Measurements from ENCODE around the gene MEPCE. TPM values are rescaled to one million over a fixed set of nuclear protein-coding genes. Genes with fewer than 3 reads are reported as not detected.

Gene MEPCE
- total RNA-seq, 1 donor from 2014 or later, result 38.5 TPM

DNA sequence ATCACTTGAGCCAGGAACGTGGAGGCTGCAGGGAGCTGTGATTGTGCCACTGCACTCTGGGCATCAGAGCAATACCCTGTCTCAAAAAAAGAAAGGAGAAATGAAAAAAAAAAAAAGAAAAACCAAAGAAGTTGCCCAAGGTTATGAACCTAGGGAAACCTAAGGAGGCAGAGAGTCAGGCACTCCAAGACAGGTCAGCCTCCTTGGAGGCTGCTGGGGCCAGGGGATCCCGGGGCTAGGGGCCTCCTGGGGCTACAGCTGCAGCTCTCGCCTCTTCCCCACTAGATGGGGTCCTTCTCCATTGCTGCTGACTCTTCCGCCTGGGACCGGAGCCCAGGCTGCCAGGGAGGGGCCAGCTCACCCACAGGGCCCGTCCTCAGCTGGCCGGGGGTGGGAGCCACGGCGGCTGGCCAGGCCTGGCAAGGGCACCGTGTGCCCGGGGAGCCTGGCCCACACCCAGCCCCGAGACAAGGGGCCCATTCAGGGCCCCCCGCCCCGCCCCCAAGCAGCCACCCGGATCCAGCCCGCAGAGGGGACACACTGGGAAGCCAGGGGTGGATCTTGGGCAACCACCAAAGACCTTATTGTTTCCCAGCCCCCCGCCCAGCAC, 36.2 kb downstream of the MEPCE start:
- H3K9me3 Mint-ChIP-seq, result no peaks in the 10 kb centered on the region
- no peak overlapping the region for H3K4me3 Mint-ChIP-seq
- peaks cover 2% of the 10 kb centered on the region for H3K36me3 Mint-ChIP-seq
- no peak overlapping the region for H3K27ac Mint-ChIP-seq
- H3K27me3 Mint-ChIP-seq (ENCODE audit: low read depth), result no peaks in the 10 kb centered on the region
- TF ChIP-seq, protein P1, sequence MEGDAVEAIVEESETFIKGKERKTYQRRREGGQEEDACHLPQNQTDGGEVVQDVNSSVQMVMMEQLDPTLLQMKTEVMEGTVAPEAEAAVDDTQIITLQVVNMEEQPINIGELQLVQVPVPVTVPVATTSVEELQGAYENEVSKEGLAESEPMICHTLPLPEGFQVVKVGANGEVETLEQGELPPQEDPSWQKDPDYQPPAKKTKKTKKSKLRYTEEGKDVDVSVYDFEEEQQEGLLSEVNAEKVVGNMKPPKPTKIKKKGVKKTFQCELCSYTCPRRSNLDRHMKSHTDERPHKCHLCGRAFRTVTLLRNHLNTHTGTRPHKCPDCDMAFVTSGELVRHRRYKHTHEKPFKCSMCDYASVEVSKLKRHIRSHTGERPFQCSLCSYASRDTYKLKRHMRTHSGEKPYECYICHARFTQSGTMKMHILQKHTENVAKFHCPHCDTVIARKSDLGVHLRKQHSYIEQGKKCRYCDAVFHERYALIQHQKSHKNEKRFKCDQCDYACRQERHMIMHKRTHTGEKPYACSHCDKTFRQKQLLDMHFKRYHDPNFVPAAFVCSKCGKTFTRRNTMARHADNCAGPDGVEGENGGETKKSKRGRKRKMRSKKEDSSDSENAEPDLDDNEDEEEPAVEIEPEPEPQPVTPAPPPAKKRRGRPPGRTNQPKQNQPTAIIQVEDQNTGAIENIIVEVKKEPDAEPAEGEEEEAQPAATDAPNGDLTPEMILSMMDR (IDR thresholded peaks at IDR 0.05; ENCODE audit: unreplicated experiment), result no peak
- H3K4me1 Mint-ChIP-seq, result peaks cover 8% of the 10 kb centered on the region
- no peak for DNase-seq (ENCODE audit: low spot score in 2 of 2, unreplicated experiment in 2 of 2)

DNA sequence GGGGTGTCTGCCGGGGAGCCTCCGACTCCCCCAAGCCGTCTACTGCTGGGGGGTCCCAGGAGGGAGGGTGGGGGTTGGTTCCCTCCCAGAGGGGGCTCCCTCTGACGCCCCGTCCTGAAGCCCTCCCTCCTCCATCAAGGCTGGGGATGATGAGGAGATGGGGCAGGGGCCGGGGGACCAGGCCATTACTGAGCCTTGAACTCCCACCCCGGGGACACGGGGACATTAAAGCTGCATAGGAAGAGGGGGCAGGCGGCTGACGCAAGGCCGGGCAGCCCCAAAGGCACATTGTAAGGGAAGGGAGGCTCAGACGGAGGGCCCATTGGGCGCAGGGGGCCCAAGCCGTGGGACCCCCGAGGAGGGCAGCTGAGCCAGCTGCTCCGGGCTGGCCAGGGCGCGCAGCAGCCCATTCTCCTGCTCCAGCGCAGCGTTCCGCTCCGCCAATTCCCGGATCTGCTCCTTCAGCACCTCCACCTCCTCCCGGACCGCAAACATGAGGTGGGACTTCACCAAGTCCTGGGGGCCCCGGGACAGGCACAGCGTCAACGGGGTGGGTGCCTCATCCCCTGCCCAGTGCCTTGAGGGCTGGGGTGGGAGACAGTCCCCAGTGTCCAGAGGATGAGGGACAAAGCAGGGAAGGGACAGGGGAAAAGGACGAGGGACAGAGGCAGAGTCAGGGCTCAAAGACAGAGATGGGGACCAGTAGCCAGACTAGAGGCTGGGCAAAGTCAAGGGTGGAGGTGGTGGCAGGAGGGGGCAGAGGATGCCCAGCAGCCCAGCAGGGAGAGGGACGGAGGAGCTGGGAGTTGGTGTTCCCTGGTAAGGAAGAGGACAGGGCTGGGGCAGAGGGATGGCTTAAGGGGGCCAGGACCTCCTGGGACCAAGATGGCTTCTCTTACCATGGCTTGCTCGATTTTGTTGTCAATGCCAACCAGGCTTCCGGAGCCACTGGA, 37.3 kb downstream of the MEPCE start:
- peaks cover 8% of the 10 kb centered on the region for H3K4me1 Mint-ChIP-seq
- TF ChIP-seq, protein P1 (IDR thresholded peaks at IDR 0.05; ENCODE audit: unreplicated experiment), result no peak
- no peaks in the 10 kb centered on the region for H3K27me3 Mint-ChIP-seq (ENCODE audit: low read depth)
- no peaks in the 10 kb centered on the region for H3K9me3 Mint-ChIP-seq
- no peak overlapping the region for H3K27ac Mint-ChIP-seq
- no peak overlapping the region for H3K4me3 Mint-ChIP-seq
- peaks cover 4% of the 10 kb centered on the region for H3K36me3 Mint-ChIP-seq
- no peak for DNase-seq (ENCODE audit: low spot score in 2 of 2, unreplicated experiment in 2 of 2)

DNA sequence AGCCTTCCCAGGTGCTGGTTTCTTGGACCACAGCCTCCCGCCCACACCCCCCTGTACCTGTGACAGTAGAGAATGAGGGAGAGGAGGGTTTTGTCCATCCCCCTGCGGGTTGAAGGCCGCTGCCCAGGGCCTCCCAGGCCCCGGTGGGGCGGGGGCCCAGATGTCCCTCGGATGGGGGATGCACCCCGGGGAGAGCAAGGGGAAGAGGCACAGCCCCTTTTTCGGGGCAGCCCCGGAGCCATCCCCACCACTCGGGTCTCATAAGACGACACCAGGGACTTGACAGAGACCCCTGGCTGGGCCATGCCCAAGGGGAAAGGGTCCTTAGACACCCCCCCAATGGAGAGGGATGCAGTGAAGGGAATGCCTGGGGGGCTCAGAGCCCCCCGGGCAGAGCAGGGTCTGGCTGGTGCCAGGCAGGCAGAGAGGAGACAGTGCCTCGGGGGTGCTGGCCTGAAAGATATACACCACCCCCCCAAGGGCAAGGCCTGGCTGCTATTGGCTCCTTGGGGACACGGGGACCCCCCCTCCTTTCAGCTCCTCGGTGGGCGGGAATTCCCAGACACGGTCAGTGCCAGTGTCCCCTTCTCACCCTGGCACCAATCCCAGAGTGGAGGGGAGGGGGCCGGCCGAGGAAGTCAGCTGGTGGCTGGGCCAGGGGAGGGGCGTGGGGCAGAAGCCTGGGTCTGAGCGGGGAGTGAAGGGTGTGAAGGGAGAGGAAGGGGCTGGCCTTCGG, 38.2 kb downstream of the MEPCE start:
- Mint-ChIP-seq H3K4me1 (peaks cover 8% of the 10 kb centered on the region), H3K9me3 (no peaks in the 10 kb centered on the region), H3K27me3 (ENCODE audit: low read depth) (no peaks in the 10 kb centered on the region), H3K36me3 (peaks cover 4% of the 10 kb centered on the region), H3K27ac (no peak overlapping the region), H3K4me3 (no peak overlapping the region)
- no peak for DNase-seq (ENCODE audit: low spot score in 2 of 2, unreplicated experiment in 2 of 2)
- TF ChIP-seq, protein P1 (IDR thresholded peaks at IDR 0.05; ENCODE audit: unreplicated experiment), result no peak

DNA sequence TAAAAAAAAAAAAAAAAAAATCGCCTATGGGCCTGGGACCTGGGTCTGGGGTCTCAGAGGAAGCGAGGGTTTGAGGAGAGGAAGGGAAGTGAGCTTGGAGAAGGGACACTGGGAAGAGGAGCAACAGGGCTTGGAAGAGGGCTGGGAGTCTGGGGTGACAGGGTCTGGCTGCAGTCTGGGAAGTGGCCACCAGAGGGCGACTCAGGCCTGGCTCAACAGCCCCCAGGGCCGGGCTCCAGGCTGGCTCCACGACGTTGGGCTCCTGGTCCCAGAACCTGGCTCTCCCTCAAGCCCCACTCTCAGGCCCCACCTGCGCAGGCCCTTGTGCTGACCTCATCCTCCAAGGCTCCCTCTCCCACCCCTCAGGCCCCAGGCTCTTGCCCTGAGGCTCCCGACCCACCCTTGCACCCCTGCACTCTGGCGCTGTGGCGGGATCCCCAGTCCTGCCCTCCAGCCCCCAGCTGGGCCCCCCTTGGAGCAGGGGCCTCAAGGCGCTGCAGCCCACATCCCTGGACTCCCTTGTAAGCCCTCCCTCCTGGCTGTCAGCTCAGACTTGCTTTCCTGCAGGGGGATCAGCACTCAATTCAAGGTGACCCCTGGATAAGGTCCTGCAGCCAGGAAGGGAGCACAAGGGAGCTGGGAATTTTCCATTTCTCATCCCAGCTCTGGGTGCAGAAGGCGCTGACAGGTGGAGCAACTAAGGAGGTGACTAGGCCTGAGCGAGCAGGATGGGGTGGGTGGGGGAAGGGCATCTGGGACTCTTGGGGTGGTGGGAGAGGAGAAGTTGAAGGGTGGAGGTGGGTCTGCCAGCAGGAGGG, 39.8 kb downstream of the MEPCE start:
- H3K27me3 Mint-ChIP-seq (ENCODE audit: low read depth), result no peaks in the 10 kb centered on the region
- H3K4me3 Mint-ChIP-seq, result no peak overlapping the region
- H3K27ac Mint-ChIP-seq, result peak overlapping the region; percentile 47
- H3K36me3 Mint-ChIP-seq, result peaks cover 9% of the 10 kb centered on the region
- TF ChIP-seq, protein P1 (IDR thresholded peaks at IDR 0.05; ENCODE audit: unreplicated experiment), result peak; percentile 94
- no peaks in the 10 kb centered on the region for H3K9me3 Mint-ChIP-seq
- DNase-seq (ENCODE audit: low spot score in 2 of 2, unreplicated experiment in 2 of 2), result peak; percentile 79 to 96
- peaks cover 8% of the 10 kb centered on the region for H3K4me1 Mint-ChIP-seq

DNA sequence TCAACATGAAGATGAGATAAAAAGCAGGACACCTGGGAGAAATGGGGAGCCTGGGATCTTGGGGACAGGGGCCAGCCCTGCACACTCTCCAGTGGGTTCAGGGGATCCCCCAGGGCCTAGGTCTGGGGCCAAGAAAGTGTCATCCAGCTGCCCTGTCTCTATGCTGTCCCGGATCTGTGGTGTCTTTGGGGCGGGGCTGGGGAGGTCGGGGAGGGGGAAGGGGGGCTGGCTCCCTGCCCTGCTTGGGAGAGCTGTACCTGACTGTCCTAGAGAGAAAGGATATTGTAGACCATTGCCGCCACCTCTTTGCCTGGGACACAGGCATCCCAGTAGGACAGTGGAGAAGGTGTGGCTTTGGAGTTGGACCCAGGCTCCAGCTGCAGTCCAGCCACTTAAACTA, 41.4 kb downstream of the MEPCE start:
- Mint-ChIP-seq H3K27ac (peak overlapping the region; percentile 75), H3K36me3 (peaks cover 9% of the 10 kb centered on the region), H3K9me3 (no peaks in the 10 kb centered on the region), H3K27me3 (ENCODE audit: low read depth) (no peaks in the 10 kb centered on the region), H3K4me1 (peaks cover 17% of the 10 kb centered on the region), H3K4me3 (no peak overlapping the region)
- DNase-seq (ENCODE audit: low spot score in 2 of 2, unreplicated experiment in 2 of 2), result no peak
- TF ChIP-seq, protein P1 (IDR thresholded peaks at IDR 0.05; ENCODE audit: unreplicated experiment), result no peak

Data from mesothelial cell of epicardium (in vitro differentiated cells).